Activated naive CD8-positive, alpha-beta T cell (primary cell): Measurements from ENCODE around the gene NAT14.

Source experiments
- H3K27ac Mint-ChIP-seq: one replicate; pipeline ENCODE4 v1.8.0; 2021; ENCODE audit warnings: mixed read lengths
- H3K27me3 Mint-ChIP-seq: one replicate; pipeline ENCODE4 v1.8.0; 2021; ENCODE audit warnings: mixed read lengths
- H3K36me3 Mint-ChIP-seq: one replicate; pipeline ENCODE4 v1.8.0; 2021; ENCODE audit warnings: mixed read lengths
- H3K4me1 Mint-ChIP-seq: one replicate; pipeline ENCODE4 v1.8.0; 2021; ENCODE audit warnings: low read depth, mixed read lengths
- H3K4me3 Mint-ChIP-seq: one replicate; pipeline ENCODE4 v1.8.0; 2021; ENCODE audit warnings: mild to moderate bottlenecking, mixed read lengths
- H3K9me3 Mint-ChIP-seq: one replicate; pipeline ENCODE4 v1.8.0; 2021; ENCODE audit warnings: low read depth, mixed read lengths

Gene NAT14

GRCh38 chr19:55484593-55485438 is at the start of gene NAT14:
NAT14 (plus strand) TSS chr19:55485188; CDS start chr19:55485709, 521 bp downstream.
- Mint-ChIP-seq H3K27ac (peak within 1 kb of the TSS; percentile 86), H3K27me3 (no peaks in the 10 kb centered on the region), H3K4me3 (peak within 1 kb of the TSS; percentile 76), H3K4me1 (peaks cover 16% of the 10 kb centered on the region), H3K9me3 (no peaks in the 10 kb centered on the region), H3K36me3 (no peaks in the 10 kb centered on the region)

GRCh38 chr19:55436847-55437246 is 48.1 kb upstream of the NAT14 start:
- peaks cover 38% of the 10 kb centered on the region for H3K27me3 Mint-ChIP-seq
- no peak overlapping the region for H3K4me3 Mint-ChIP-seq
- H3K36me3 Mint-ChIP-seq = peaks cover 2% of the 10 kb centered on the region
- H3K4me1 Mint-ChIP-seq = peaks cover 18% of the 10 kb centered on the region
- H3K9me3 Mint-ChIP-seq = no peaks in the 10 kb centered on the region
- no peak overlapping the region for H3K27ac Mint-ChIP-seq

GRCh38 chr19:55437410-55437809 is 47.6 kb upstream of the NAT14 start:
- H3K4me3 Mint-ChIP-seq = no peak overlapping the region
- no peak overlapping the region for H3K27ac Mint-ChIP-seq
- H3K36me3 Mint-ChIP-seq = peaks cover 2% of the 10 kb centered on the region
- H3K27me3 Mint-ChIP-seq = peaks cover 34% of the 10 kb centered on the region
- H3K4me1 Mint-ChIP-seq = peaks cover 20% of the 10 kb centered on the region
- no peaks in the 10 kb centered on the region for H3K9me3 Mint-ChIP-seq

- H3K27me3 Mint-ChIP-seq = peaks cover 38% of the 10 kb centered on the region
- H3K4me3 Mint-ChIP-seq = no peak overlapping the region
- H3K27ac Mint-ChIP-seq = no peak overlapping the region
- no peaks in the 10 kb centered on the region for H3K9me3 Mint-ChIP-seq
- H3K4me1 Mint-ChIP-seq = peaks cover 22% of the 10 kb centered on the region
- peaks cover 2% of the 10 kb centered on the region for H3K36me3 Mint-ChIP-seq
Observed at GRCh38 chr19:55439052-55439451, 45.9 kb upstream of the NAT14 start.

- H3K4me1 Mint-ChIP-seq = peaks cover 22% of the 10 kb centered on the region
- H3K36me3 Mint-ChIP-seq = peaks cover 2% of the 10 kb centered on the region
- H3K9me3 Mint-ChIP-seq = no peaks in the 10 kb centered on the region
- no peak overlapping the region for H3K27ac Mint-ChIP-seq
- H3K27me3 Mint-ChIP-seq = peaks cover 46% of the 10 kb centered on the region
- peak overlapping the region; percentile 67 for H3K4me3 Mint-ChIP-seq
Observed at GRCh38 chr19:55440411-55441105, 44.4 kb upstream of the NAT14 start.

GRCh38 chr19:55441319-55441691 is 43.7 kb upstream of the NAT14 start:
- no peak overlapping the region for H3K27ac Mint-ChIP-seq
- peaks cover 4% of the 10 kb centered on the region for H3K36me3 Mint-ChIP-seq
- peaks cover 49% of the 10 kb centered on the region for H3K27me3 Mint-ChIP-seq
- peak overlapping the region; percentile 67 for H3K4me3 Mint-ChIP-seq
- H3K9me3 Mint-ChIP-seq = no peaks in the 10 kb centered on the region
- H3K4me1 Mint-ChIP-seq = peaks cover 22% of the 10 kb centered on the region

- peak overlapping the region; percentile 67 for H3K4me3 Mint-ChIP-seq
- peaks cover 22% of the 10 kb centered on the region for H3K4me1 Mint-ChIP-seq
- H3K9me3 Mint-ChIP-seq = no peaks in the 10 kb centered on the region
- H3K36me3 Mint-ChIP-seq = peaks cover 4% of the 10 kb centered on the region
- peaks cover 45% of the 10 kb centered on the region for H3K27me3 Mint-ChIP-seq
- no peak overlapping the region for H3K27ac Mint-ChIP-seq
Observed at GRCh38 chr19:55441692-55442321, 43.2 kb upstream of the NAT14 start.

GRCh38 chr19:55442372-55442961 is 42.5 kb upstream of the NAT14 start:
- Mint-ChIP-seq H3K27ac (no peak overlapping the region), H3K9me3 (no peaks in the 10 kb centered on the region), H3K4me1 (peaks cover 21% of the 10 kb centered on the region), H3K4me3 (no peak overlapping the region), H3K36me3 (peaks cover 4% of the 10 kb centered on the region), H3K27me3 (peaks cover 40% of the 10 kb centered on the region)

GRCh38 chr19:55443045-55443823 is 41.8 kb upstream of the NAT14 start, which contains the start of gene SHISA7:
SHISA7 (minus strand) TSS chr19:55443300; CDS start chr19:55442863, 437 bp downstream.
- Mint-ChIP-seq H3K4me1 (peaks cover 21% of the 10 kb centered on the region), H3K27ac (peak within 1 kb of the TSS; percentile 68), H3K36me3 (peaks cover 4% of the 10 kb centered on the region), H3K9me3 (no peaks in the 10 kb centered on the region), H3K27me3 (peaks cover 40% of the 10 kb centered on the region), H3K4me3 (peak within 1 kb of the TSS; percentile 66)

GRCh38 chr19:55443824-55444480 is 41.0 kb upstream of the NAT14 start:
- Mint-ChIP-seq H3K4me1 (peaks cover 21% of the 10 kb centered on the region), H3K36me3 (peaks cover 4% of the 10 kb centered on the region), H3K4me3 (peak overlapping the region; percentile 66), H3K9me3 (no peaks in the 10 kb centered on the region), H3K27me3 (peaks cover 38% of the 10 kb centered on the region), H3K27ac (peak overlapping the region; percentile 68)

GRCh38 chr19:55444646-55445045 is 40.3 kb upstream of the NAT14 start:
- peaks cover 31% of the 10 kb centered on the region for H3K27me3 Mint-ChIP-seq
- no peak overlapping the region for H3K27ac Mint-ChIP-seq
- H3K4me3 Mint-ChIP-seq = no peak overlapping the region
- H3K9me3 Mint-ChIP-seq = no peaks in the 10 kb centered on the region
- H3K4me1 Mint-ChIP-seq = peaks cover 19% of the 10 kb centered on the region
- H3K36me3 Mint-ChIP-seq = peaks cover 4% of the 10 kb centered on the region

- Mint-ChIP-seq H3K4me1 (peaks cover 12% of the 10 kb centered on the region), H3K4me3 (no peak overlapping the region), H3K27me3 (peaks cover 26% of the 10 kb centered on the region)
Observed at GRCh38 chr19:55446060-55446459, 38.9 kb upstream of the NAT14 start.

GRCh38 chr19:55447421-55448174 is 37.4 kb upstream of the NAT14 start:
- H3K4me1 Mint-ChIP-seq = peaks cover 4% of the 10 kb centered on the region
- no peaks in the 10 kb centered on the region for H3K9me3 Mint-ChIP-seq
- no peak overlapping the region for H3K4me3 Mint-ChIP-seq
- H3K27me3 Mint-ChIP-seq = peaks cover 19% of the 10 kb centered on the region
- H3K36me3 Mint-ChIP-seq = peaks cover 2% of the 10 kb centered on the region
- no peak overlapping the region for H3K27ac Mint-ChIP-seq

More at GRCh38 chr19:55446060-55446459, 38.9 kb upstream of the NAT14 start:
- Mint-ChIP-seq H3K27ac (no peak overlapping the region), H3K9me3 (no peaks in the 10 kb centered on the region), H3K36me3 (peaks cover 4% of the 10 kb centered on the region)
